HCT116 (cell line): ENCODE data around the gene MAML3. TPM values are rescaled to one million over a fixed set of nuclear protein-coding genes. Genes with fewer than 3 reads are reported as not detected.

Source experiments
- ATAC-seq: fragments of 200-7000 bp; cut with Tn5 transposase; 2 replicates; pipeline ENCODE4 v1.9.1; 2020; ENCODE audit warnings: mild to moderate bottlenecking, moderate library complexity
- BruUV-seq: library from RNA; stranded (reverse); fragments of 400-500 nt; replicated peaks from 2 replicates; lab custom pipeline; 2021; lab: Mats Ljungman, UMichigan
- CTCF ChIA-PET: fragments of 300-600 bp; sonication (Branson Sonifier 250); formaldehyde crosslinking; loops from one replicate; lab custom pipeline; 2021; ENCODE audit warnings: antibody characterized with exemption; lab: Charles Lee
- POLR2A ChIA-PET: fragments of 300-600, 350-600 bp; sonication (Branson Sonifier 250); formaldehyde crosslinking; loops from one replicate; lab custom pipeline; 2021; ENCODE audit warnings: antibody characterized with exemption; lab: Charles Lee
- RAD21 ChIA-PET, 2 experiments: fragments of 300-600 bp; sonication (Branson Sonifier 250); formaldehyde crosslinking; loops; one replicate each; lab custom pipeline; 2023; ENCODE audit warnings: low total read pairs in 2 of 2; ENCODE audit not compliant: uncharacterized antibody in 2 of 2, unreplicated experiment in 2 of 2, low non-redundant PET in 1 of 2; lab: Charles Lee
- DNase-seq: peaks from one replicate; pipeline ENCODE4 v3.0.0-alpha.2; 2010; ENCODE audit warnings: low read depth, low spot score
- H2AFZ ChIP-seq: fragments of 200-600 bp; shearing (Covaris generic), sonication (generic); 2 replicates; pipeline ENCODE4 v1.6.1; 2017; ENCODE audit warnings: low read depth, mixed run types, mixed read lengths, antibody characterized with exemption, low read length; ENCODE audit not compliant: poor library complexity, severe bottlenecking
- H3K27ac ChIP-seq: 2 replicates; pipeline ENCODE4 v1.5.1; 2012; ENCODE audit warnings: low read depth, low read length
- H3K27me3 ChIP-seq: fragments of 200-600 bp; sonication (generic); 2 replicates; pipeline ENCODE4 v1.6.1; 2016; ENCODE audit warnings: mixed run types, low read length, mixed read lengths; ENCODE audit not compliant: insufficient read depth
- H3K36me3 ChIP-seq, 2 experiments: fragments of 200-500 bp in 1 of 2; fragments of 200-600 bp in 1 of 2; sonication (Bioruptor generic) in 1 of 2; sonication (generic) in 1 of 2; 2 replicates each; pipeline versions ENCODE4 v1.5.1 to v1.6.1; 2014 to 2016; ENCODE audit warnings: low read length in 2 of 2, inconsistent platforms in 1 of 2, mixed read lengths in 1 of 2, mixed run types in 1 of 2; ENCODE audit not compliant: insufficient read depth in 2 of 2, control insufficient read depth in 1 of 2
- H3K4me1 ChIP-seq, 2 experiments: fragments of 200-600 bp in 1 of 2; sonication (generic) in 1 of 2; 2 replicates each; pipeline versions ENCODE4 v1.5.1 to v1.6.1; 2012 to 2017; ENCODE audit warnings: low read length in 2 of 2, inconsistent platforms in 1 of 2, mild to moderate bottlenecking in 1 of 2, mixed read lengths in 1 of 2, mixed run types in 1 of 2, moderate library complexity in 1 of 2; ENCODE audit not compliant: insufficient read depth in 2 of 2, control insufficient read depth in 1 of 2
- H3K4me2 ChIP-seq: fragments of 200-600 bp; sonication (generic); 2 replicates; pipeline ENCODE4 v1.6.1; 2017; ENCODE audit warnings: mixed run types, low read length, mixed read lengths
- H3K4me3 ChIP-seq, 2 experiments: fragments of 200-600 bp in 1 of 2; sonication (generic) in 1 of 2; replicated peaks in 1 of 2; 2 replicates each; pipeline ENCODE4 v1.5.1; 2011 to 2016; ENCODE audit warnings: low read length in 2 of 2, control low read depth in 1 of 2, low read depth in 1 of 2, mild to moderate bottlenecking in 1 of 2, mixed read lengths in 1 of 2, mixed run types in 1 of 2
- H3K79me2 ChIP-seq: fragments of 200-600 bp; sonication (generic); 2 replicates; pipeline ENCODE4 v1.6.1; 2017; ENCODE audit warnings: mild to moderate bottlenecking, mixed run types, low read length, moderate library complexity, mixed read lengths; ENCODE audit not compliant: insufficient read depth
- H3K9ac ChIP-seq: fragments of 200-600 bp; sonication (generic); 2 replicates; pipeline ENCODE4 v1.6.1; 2016; ENCODE audit warnings: low read length, mixed read lengths
- H3K9me2 ChIP-seq: fragments of 200-600 bp; sonication (generic), shearing (Covaris generic); 2 replicates; pipeline ENCODE4 v1.6.1; 2017; ENCODE audit warnings: mixed run types, mild to moderate bottlenecking, moderate library complexity; ENCODE audit not compliant: insufficient read depth
- H3K9me3 ChIP-seq, 2 experiments: fragments of 200-500 bp in 1 of 2; fragments of 200-600 bp in 1 of 2; sonication (Bioruptor generic) in 1 of 2; sonication (generic) in 1 of 2; 2 replicates each; pipeline ENCODE4 v1.6.1; 2014 to 2017; ENCODE audit warnings: low read length in 2 of 2, mixed read lengths in 2 of 2, inconsistent platforms in 1 of 2, low read depth in 1 of 2, mild to moderate bottlenecking in 1 of 2, mixed run types in 1 of 2, moderate library complexity in 1 of 2; ENCODE audit not compliant: control insufficient read depth in 1 of 2, insufficient read depth in 1 of 2
- H4K20me1 ChIP-seq: fragments of 200-600 bp; sonication (generic), shearing (Covaris generic); 2 replicates; pipeline ENCODE4 v1.6.1; 2017; ENCODE audit warnings: mixed run types, mild to moderate bottlenecking, moderate library complexity; ENCODE audit not compliant: insufficient read depth
- CBX3 ChIP-seq: IDR thresholded peaks from 2 replicates; pipeline ENCODE4 v1.6.1; 2012; ENCODE audit warnings: low read depth
- CTCF ChIP-seq, 3 experiments: fragments of 200-600 bp in 1 of 3; sonication (generic) in 1 of 3; IDR thresholded peaks in 2 of 3; conservative IDR thresholded peaks in 1 of 3; 2 replicates each; pipeline ENCODE4 v1.5.1; 2012 to 2017; ENCODE audit warnings: low read depth in 2 of 3, low read length in 2 of 3, antibody characterized with exemption in 1 of 3, borderline replicate concordance in 1 of 3, control low read depth in 1 of 3, mild to moderate bottlenecking in 1 of 3, mixed read lengths in 1 of 3, mixed run types in 1 of 3, moderate library complexity in 1 of 3; ENCODE audit not compliant: insufficient read depth in 1 of 3
- EGR1 ChIP-seq: IDR thresholded peaks from 2 replicates; pipeline ENCODE4 v1.6.1; 2012; ENCODE audit warnings: low read depth
- EZH2 ChIP-seq: fragments of 200-600 bp; sonication (generic); IDR thresholded peaks from 2 replicates; pipeline ENCODE4 v1.6.1; 2017; ENCODE audit warnings: antibody characterized with exemption, mixed run types
- EZH2phosphoT487 ChIP-seq: fragments of 200-600 bp; IDR thresholded peaks from 2 replicates; pipeline ENCODE4 v1.6.1; 2018; ENCODE audit warnings: antibody characterized with exemption, borderline replicate concordance
- FOSL1 ChIP-seq: IDR thresholded peaks from 2 replicates; pipeline ENCODE4 v1.6.1; 2012; ENCODE audit warnings: low read depth
- JUND ChIP-seq: IDR thresholded peaks from 2 replicates; pipeline ENCODE4 v1.6.1; 2012
- MAX ChIP-seq: IDR thresholded peaks from 2 replicates; pipeline ENCODE4 v1.6.1; 2012
- POLR2A ChIP-seq: IDR thresholded peaks from 2 replicates; pipeline ENCODE4 v1.7.0; 2011; ENCODE audit warnings: borderline replicate concordance; ENCODE audit not compliant: insufficient read depth, insufficient read length; ENCODE audit errors: extremely low read depth
- POLR2AphosphoS5 ChIP-seq: IDR thresholded peaks from 2 replicates; pipeline ENCODE4 v1.6.1; 2011; ENCODE audit warnings: mild to moderate bottlenecking, low read depth, low read length, moderate library complexity
- RAD21 ChIP-seq: IDR thresholded peaks from 2 replicates; pipeline ENCODE4 v1.6.1; 2012; ENCODE audit warnings: low read depth, mild to moderate bottlenecking
- REST ChIP-seq: IDR thresholded peaks from 2 replicates; pipeline ENCODE4 v1.6.1; 2012; ENCODE audit warnings: low read depth
- SIN3A ChIP-seq: IDR thresholded peaks from 2 replicates; pipeline ENCODE4 v1.6.1; 2012; ENCODE audit warnings: low read depth
- SP1 ChIP-seq: IDR thresholded peaks from 2 replicates; pipeline ENCODE4 v1.6.1; 2012; ENCODE audit warnings: low read depth
- SRF ChIP-seq: IDR thresholded peaks from 2 replicates; pipeline ENCODE4 v1.6.1; 2012; ENCODE audit warnings: low read depth
- TCF7L2 ChIP-seq: IDR thresholded peaks from 2 replicates; pipeline ENCODE4 v1.7.0; 2011; ENCODE audit warnings: borderline replicate concordance, inconsistent platforms; ENCODE audit not compliant: insufficient read depth, insufficient read length; ENCODE audit errors: extremely low read depth
- ZBTB33 ChIP-seq: IDR thresholded peaks from 2 replicates; pipeline ENCODE4 v1.6.1; 2011; ENCODE audit warnings: mild to moderate bottlenecking, low read length, moderate library complexity; ENCODE audit not compliant: insufficient replicate concordance; ENCODE audit errors: extremely low read depth
- ZFX ChIP-seq: fragments of 450-650 bp; IDR thresholded peaks from 2 replicates; pipeline ENCODE4 v1.6.1; 2017
- ZNF274 ChIP-seq: fragments of 200-500 bp; sonication (Bioruptor generic); IDR thresholded peaks from 2 replicates; pipeline ENCODE4 v1.6.1; 2014; ENCODE audit warnings: mild to moderate bottlenecking, low read depth, low read length, inconsistent platforms
- intact Hi-C: fragments of 100-400 bp; cut with micrococcal nuclease; formaldehyde crosslinking; loops from 2 replicates; pipeline ENCODE4 v1.10.0; 2022
- total RNA-seq: library from RNA; stranded (reverse); gene quantifications from one replicate; pipeline ENCODE4 v1.2.1, GENCODE V29; 2021; ENCODE audit not compliant: unreplicated experiment

MAML3 gene
- total RNA-seq, 1 experiment from 2014 or later = 3.1 TPM

GRCh38 chr4:139913995-139914598 is 239.9 kb downstream of the MAML3 start:
- intact Hi-C loops = no loop called here
- no peak overlapping the region for H2AFZ ChIP-seq
- no peak for DNase-seq
- POLR2A ChIA-PET = no interaction called here
- CTCF ChIA-PET = no interaction called here
- H3K4me1 ChIP-seq = no peaks in the 10 kb centered on the region
- no peak overlapping the region for H3K4me2 ChIP-seq
- no peaks in the 10 kb centered on the region for H3K9me2 ChIP-seq
- TF ChIP-seq MAX (no peak), ZFX (no peak), SP1 (no peak), TCF7L2 (no peak), POLR2A (no peak), SIN3A (no peak), CBX3 (no peak), RAD21 (no peak), ZNF274 (no peak), SRF (no peak), CTCF (IDR thresholded peaks at IDR 0.05 in 2 of 3, conservative IDR thresholded peaks at IDR 0.05 in 1 of 3; ENCODE audit: borderline replicate concordance in 1 of 3, insufficient read depth in 1 of 3, low read depth in 2 of 3, low read length in 2 of 3) (no peak), ZBTB33 (no peak), EZH2 (no peak), FOSL1 (no peak), EZH2phosphoT487 (no peak), EGR1 (no peak), REST (no peak), POLR2AphosphoS5 (no peak), JUND (no peak)
- no peak overlapping the region for H3K9ac ChIP-seq
- H3K4me3 ChIP-seq = no peak overlapping the region
- RAD21 ChIA-PET = no interaction called here
- BruUV-seq = no TSS peak
- H3K36me3 ChIP-seq = no peaks in the 10 kb centered on the region
- no peaks in the 10 kb centered on the region for H4K20me1 ChIP-seq
- no peaks in the 10 kb centered on the region for H3K79me2 ChIP-seq
- no peak overlapping the region for H3K27ac ChIP-seq
- H3K9me3 ChIP-seq = no peaks in the 10 kb centered on the region
- 0 out of 2 replicates have a peak, but pooled peaks cover 8% of the 10 kb centered on the region for H3K27me3 ChIP-seq
- ATAC-seq = no peak
